NCI-H2107 (cell line): ENCODE results near the gene CHAD.
"Not testable (repeated sequence)": the region's sequence is repeated elsewhere in the genome, so short reads cannot be mapped to it uniquely, and the experiment has no call there.

ENCODE experiments used
- DNase-seq: peaks from one replicate; lab custom pipeline; 2025; lab: John Stamatoyannopoulos, UW

CHAD gene

GRCh38 chr17:50473901-50474300 lies 5.2 kb upstream of the CHAD start:
- no peak for DNase-seq

GRCh38 chr17:50472761-50473161 lies 4.1 kb upstream of the CHAD start:
- not testable (repeated sequence) for DNase-seq

GRCh38 chr17:50472286-50472685 lies 3.6 kb upstream of the CHAD start:
- no peak for DNase-seq

- no peak for DNase-seq
These were observed 2.6 kb upstream of the CHAD start for GRCh38 chr17:50471009-50471905.

- DNase-seq = no peak
These were observed 1.7 kb upstream of the CHAD start for GRCh38 chr17:50470426-50470825.

GRCh38 chr17:50469671-50470305 lies 1.1 kb upstream of the CHAD start:
- DNase-seq = no peak

- DNase-seq = no peak
These were observed 527 bp upstream of the CHAD start for GRCh38 chr17:50469208-50469605.

GRCh38 chr17:50467855-50468303 lies 801 bp downstream of the CHAD start:
- no peak for DNase-seq

- no peak for DNase-seq
These were observed 1.4 kb downstream of the CHAD start for GRCh38 chr17:50467114-50467854.

GRCh38 chr17:50466371-50467113 lies 2.1 kb downstream of the CHAD start:
- no peak for DNase-seq

- DNase-seq = no peak
These were observed 3.0 kb downstream of the CHAD start for GRCh38 chr17:50465635-50466034.

- no peak for DNase-seq
These were observed 3.5 kb downstream of the CHAD start for GRCh38 chr17:50465171-50465570.

GRCh38 chr17:50464736-50465135 lies 3.9 kb downstream of the CHAD start:
- DNase-seq = no peak

- no peak for DNase-seq
These were observed 4.6 kb downstream of the CHAD start for GRCh38 chr17:50464121-50464520.

GRCh38 chr17:50462446-50462845 lies 6.2 kb downstream of the CHAD start:
- DNase-seq = no peak

- no peak for DNase-seq
These were observed 7.0 kb downstream of the CHAD start for GRCh38 chr17:50461550-50462132.

- DNase-seq = no peak
These were observed 7.7 kb downstream of the CHAD start for GRCh38 chr17:50460831-50461526.

- DNase-seq = no peak
These were observed 8.9 kb downstream of the CHAD start for GRCh38 chr17:50459756-50460155.

GRCh38 chr17:50458701-50459676 lies 9.7 kb downstream of the CHAD start:
- no peak for DNase-seq

- DNase-seq = no peak
These were observed 10.4 kb downstream of the CHAD start for GRCh38 chr17:50458270-50458669.
